ENCODE measurements around the gene CIAO2A.
"Not testable (repeated sequence)": the region's sequence is repeated elsewhere in the genome, so short reads cannot be mapped to it uniquely, and the experiment has no call there.

Gene CIAO2A

GRCh38 chr15:64093627-64094417, at the start of gene CIAO2A:
Gene CIAO2A, minus strand, starts transcription at chr15:64093838. Its CDS starts 70 bp downstream, at chr15:64093768.
- peak; percentile 98 for DNase-seq

GRCh38 chr15:64143276-64143675, 49.6 kb upstream of the CIAO2A start:
- DNase-seq = no peak

GRCh38 chr15:64141798-64142512, 48.3 kb upstream of the CIAO2A start:
- no peak for DNase-seq

- no peak for DNase-seq
Observed at GRCh38 chr15:64138331-64138941, 44.8 kb upstream of the CIAO2A start.

GRCh38 chr15:64137226-64137833, 43.7 kb upstream of the CIAO2A start:
- DNase-seq = no peak

- no peak for DNase-seq
Observed at GRCh38 chr15:64136347-64136746, 42.7 kb upstream of the CIAO2A start.

GRCh38 chr15:64134345-64134829, 40.7 kb upstream of the CIAO2A start:
- no peak for DNase-seq

GRCh38 chr15:64133623-64134344, 40.1 kb upstream of the CIAO2A start:
- DNase-seq = no peak

- no peak for DNase-seq
Observed at GRCh38 chr15:64132217-64132616, 38.6 kb upstream of the CIAO2A start.

- no peak for DNase-seq
Observed at GRCh38 chr15:64131547-64131946, 37.9 kb upstream of the CIAO2A start.

GRCh38 chr15:64130159-64130558, 36.5 kb upstream of the CIAO2A start:
- DNase-seq = no peak

GRCh38 chr15:64127521-64128270, 34.1 kb upstream of the CIAO2A start:
- no peak for DNase-seq

GRCh38 chr15:64125978-64126377, 32.3 kb upstream of the CIAO2A start:
- no peak for DNase-seq

GRCh38 chr15:64122936-64123351, 29.3 kb upstream of the CIAO2A start:
- no peak for DNase-seq

- no peak for DNase-seq
Observed at GRCh38 chr15:64122444-64122843, 28.8 kb upstream of the CIAO2A start.

GRCh38 chr15:64121614-64122013, 28.0 kb upstream of the CIAO2A start:
- no peak for DNase-seq

GRCh38 chr15:64120322-64120721, 26.7 kb upstream of the CIAO2A start:
- not testable (repeated sequence) for DNase-seq

GRCh38 chr15:64117759-64118487, 24.3 kb upstream of the CIAO2A start:
- no peak for DNase-seq

- no peak for DNase-seq
Observed at GRCh38 chr15:64112904-64113303, 19.3 kb upstream of the CIAO2A start.

- no peak for DNase-seq
Observed at GRCh38 chr15:64112073-64112772, 18.6 kb upstream of the CIAO2A start.
